H1 (cell line): Measurements from ENCODE around the gene UNC5B. TPM values are rescaled to one million over a fixed set of nuclear protein-coding genes. Genes with fewer than 3 reads are reported as not detected.

Source experiments
- CTCF ChIA-PET: fragments of 300-600 bp; sonication (Branson Sonifier 250); formaldehyde crosslinking; loops from one replicate; lab custom pipeline; 2021; ENCODE audit not compliant: partially characterized antibody; lab: Charles Lee
- POLR2A ChIA-PET: fragments of 300-600 bp; sonication (Branson Sonifier 250); formaldehyde crosslinking; loops from one replicate; lab custom pipeline; 2021; ENCODE audit warnings: inconsistent platforms; ENCODE audit not compliant: partially characterized antibody; lab: Charles Lee
- DNase-seq, 2 experiments: peaks; one replicate each; pipeline versions ENCODE4 v3.0.0 to v3.0.0-alpha.2; 2010 to 2022; ENCODE audit warnings: low spot score in 2 of 2, low read depth in 1 of 2, mixed read lengths in 1 of 2
- FAIRE-seq: peaks from 2 replicates; lab custom pipeline; 2011; peaks lifted over from hg19 to GRCh38; lab: Jason Lieb, UNC
- H2AFZ ChIP-seq: 2 replicates; pipeline ENCODE4 v1.8.1; 2012; ENCODE audit warnings: low read length, inconsistent platforms
- H2AK5ac ChIP-seq: 2 replicates; pipeline ENCODE4 v1.6.1; 2013; ENCODE audit warnings: low read depth, low read length
- H2BK120ac ChIP-seq: replicated peaks from 2 replicates; pipeline ENCODE3; 2013; ENCODE audit warnings: low read depth, low read length, inconsistent platforms
- H2BK12ac ChIP-seq: 2 replicates; pipeline ENCODE4 v1.6.1; 2013; ENCODE audit warnings: low read depth, low read length
- H2BK15ac ChIP-seq: 2 replicates; pipeline ENCODE4 v1.6.1; 2013; ENCODE audit warnings: low read length
- H2BK20ac ChIP-seq: 2 replicates; pipeline ENCODE4 v1.6.1; 2013; ENCODE audit warnings: low read length
- H2BK5ac ChIP-seq: 2 replicates; pipeline ENCODE4 v1.6.1; 2013; ENCODE audit warnings: low read depth, low read length
- H3K14ac ChIP-seq: 2 replicates; pipeline ENCODE4 v1.6.1; 2013; ENCODE audit warnings: inconsistent platforms; ENCODE audit not compliant: insufficient read length
- H3K18ac ChIP-seq: 2 replicates; pipeline ENCODE4 v1.6.1; 2013; ENCODE audit warnings: low read length; ENCODE audit errors: extremely low read depth
- H3K23ac ChIP-seq: 2 replicates; pipeline ENCODE4 v1.6.1; 2013; ENCODE audit warnings: inconsistent platforms; ENCODE audit not compliant: insufficient read length
- H3K23me2 ChIP-seq: 2 replicates; pipeline ENCODE4 v1.6.1; 2013; ENCODE audit warnings: low read depth, low read length
- H3K27ac ChIP-seq: 2 replicates; pipeline ENCODE4 v1.6.1; 2011; ENCODE audit warnings: low read depth, low read length, inconsistent platforms
- H3K27me3 ChIP-seq, 4 experiments: replicated peaks in 1 of 4; 1 replicate in 1 of 4; 2 replicates in 3 of 4; pipeline versions ENCODE4 v1.6.1 to v1.8.1; 2011 to 2013; ENCODE audit warnings: low read length in 3 of 4, mild to moderate bottlenecking in 3 of 4, inconsistent platforms in 2 of 4, mixed read lengths in 2 of 4, moderate library complexity in 1 of 4; ENCODE audit not compliant: control insufficient read depth in 3 of 4, insufficient read depth in 3 of 4; ENCODE audit errors: extremely low read depth in 1 of 4
- H3K36me3 ChIP-seq, 4 experiments: 2 replicates each; pipeline versions ENCODE4 v1.6.1 to v1.8.1; 2011 to 2013; ENCODE audit warnings: mild to moderate bottlenecking in 4 of 4, low read length in 3 of 4, moderate library complexity in 2 of 4, control low read depth in 1 of 4, inconsistent platforms in 1 of 4; ENCODE audit not compliant: insufficient read depth in 4 of 4, control insufficient read depth in 2 of 4
- H3K4ac ChIP-seq: replicated peaks from 2 replicates; pipeline ENCODE3; 2013; ENCODE audit warnings: low read length, low read depth, mixed read lengths, inconsistent platforms; ENCODE audit not compliant: insufficient read length
- H3K4me1 ChIP-seq, 4 experiments: replicated peaks in 1 of 4; 1 replicate in 1 of 4; 2 replicates in 3 of 4; pipeline versions ENCODE4 v1.6.1 to v1.8.1; 2011 to 2013; ENCODE audit warnings: low read length in 3 of 4, inconsistent platforms in 2 of 4, mixed read lengths in 1 of 4; ENCODE audit not compliant: insufficient read depth in 4 of 4, control insufficient read depth in 3 of 4
- H3K4me2 ChIP-seq, 2 experiments: 2 replicates each; pipeline versions ENCODE4 v1.6.1 to v1.8.1; 2011 to 2013; ENCODE audit warnings: low read depth in 2 of 2, low read length in 2 of 2, control low read depth in 1 of 2, inconsistent platforms in 1 of 2, mild to moderate bottlenecking in 1 of 2; ENCODE audit not compliant: insufficient read depth in 1 of 2
- H3K4me3 ChIP-seq, 4 experiments: fragments of 200-600, 300-600 bp in 1 of 4; sonication (generic), shearing (Covaris generic), sonication (Bioruptor Twin) in 1 of 4; 2 replicates each; pipeline versions ENCODE4 v1.5.1 to v1.8.1; 2011 to 2016; ENCODE audit warnings: low read length in 4 of 4, low read depth in 3 of 4, control low read depth in 2 of 4, inconsistent platforms in 2 of 4, mild to moderate bottlenecking in 2 of 4, mixed read lengths in 1 of 4, moderate library complexity in 1 of 4; ENCODE audit not compliant: insufficient read depth in 2 of 4; ENCODE audit errors: extremely low read depth in 1 of 4
- H3K56ac ChIP-seq: replicated peaks from 2 replicates; pipeline ENCODE3; 2013; ENCODE audit warnings: low read depth, mild to moderate bottlenecking, mixed read lengths, low read length, inconsistent platforms; ENCODE audit not compliant: insufficient read length
- H3K79me1 ChIP-seq: 2 replicates; pipeline ENCODE4 v1.6.1; 2013; ENCODE audit warnings: low read depth, low read length, control low read depth
- H3K79me2 ChIP-seq, 2 experiments: 2 replicates each; pipeline versions ENCODE4 v1.6.1 to v1.8.1; 2012 to 2013; ENCODE audit warnings: low read length in 2 of 2, mild to moderate bottlenecking in 2 of 2, inconsistent platforms in 1 of 2; ENCODE audit not compliant: insufficient read depth in 2 of 2, control insufficient read depth in 1 of 2
- H3K9ac ChIP-seq, 4 experiments: replicated peaks in 1 of 4; 1 replicate in 1 of 4; 2 replicates in 3 of 4; pipeline versions ENCODE4 v1.6.1 to v1.8.1; 2011 to 2013; ENCODE audit warnings: low read depth in 3 of 4, low read length in 3 of 4, control low read depth in 2 of 4, mild to moderate bottlenecking in 2 of 4, moderate library complexity in 2 of 4, inconsistent platforms in 1 of 4; ENCODE audit errors: extremely low read depth in 1 of 4
- H3K9me3 ChIP-seq, 2 experiments: 2 replicates each; pipeline versions ENCODE4 v1.6.1 to v1.8.1; 2012 to 2013; ENCODE audit warnings: mild to moderate bottlenecking in 2 of 2, moderate library complexity in 2 of 2, control low read depth in 1 of 2, inconsistent platforms in 1 of 2, low read depth in 1 of 2, low read length in 1 of 2, mixed read lengths in 1 of 2; ENCODE audit not compliant: insufficient read depth in 2 of 2
- H4K20me1 ChIP-seq, 2 experiments: replicated peaks in 1 of 2; 2 replicates each; pipeline versions ENCODE3 to v1.8.1; 2011 to 2013; ENCODE audit warnings: inconsistent platforms in 2 of 2, low read length in 2 of 2, mild to moderate bottlenecking in 1 of 2; ENCODE audit not compliant: insufficient read depth in 2 of 2, control insufficient read depth in 1 of 2
- H4K5ac ChIP-seq: 2 replicates; pipeline ENCODE4 v1.6.1; 2013; ENCODE audit warnings: low read length, low read depth, mixed read lengths, inconsistent platforms; ENCODE audit not compliant: insufficient read length
- H4K8ac ChIP-seq: 2 replicates; pipeline ENCODE4 v1.8.0; 2013; ENCODE audit warnings: mild to moderate bottlenecking, moderate library complexity, low read length, inconsistent platforms; ENCODE audit not compliant: insufficient read depth; ENCODE audit errors: extremely low read depth
- H4K91ac ChIP-seq: replicated peaks from 2 replicates; pipeline ENCODE3; 2013; ENCODE audit warnings: low read length, mixed read lengths, inconsistent platforms; ENCODE audit not compliant: insufficient read length
- CBX5 ChIP-seq: fragments of 300-800, 300-1000 bp; sonication (generic); IDR thresholded peaks from 2 replicates; pipeline ENCODE4 v1.7.1; 2016; ENCODE audit warnings: antibody characterized with exemption, low read length, low read depth
- CREB1 ChIP-seq: IDR thresholded peaks from 2 replicates; pipeline ENCODE4 v1.6.1; 2012; ENCODE audit warnings: inconsistent platforms
- EZH2 ChIP-seq: fragments of 200-600 bp; sonication (generic); IDR thresholded peaks from 2 replicates; pipeline ENCODE4 v1.7.1; 2012; ENCODE audit warnings: low read depth, mild to moderate bottlenecking, moderate library complexity, low read length, inconsistent platforms; ENCODE audit not compliant: severe bottlenecking
- JUN ChIP-seq: IDR thresholded peaks from 2 replicates; pipeline ENCODE4 v1.6.1; 2011; ENCODE audit warnings: low read depth, mild to moderate bottlenecking, improper control_type of control experiment, low read length
- NANOG ChIP-seq: IDR thresholded peaks from 2 replicates; pipeline ENCODE4 v1.6.1; 2011; ENCODE audit warnings: low read length, low read depth, mild to moderate bottlenecking, inconsistent platforms; ENCODE audit not compliant: insufficient read depth, poor library complexity, severe bottlenecking
- POLR2AphosphoS5 ChIP-seq: IDR thresholded peaks from 2 replicates; pipeline ENCODE4 v1.6.1; 2011; ENCODE audit warnings: low read depth, low read length
- WGBS, 2 experiments: shearing (Covaris generic) in 1 of 2; methylation state at CpG; one replicate each; pipeline versions ENCODE4 v1.1.6 to v1.1.7; 2013 to 2015; ENCODE audit warnings: low lambda C conversion rate in 2 of 2, mixed read lengths in 2 of 2, inconsistent platforms in 1 of 2, low coverage in 1 of 2, missing lambda C conversion rate in 1 of 2; ENCODE audit not compliant: insufficient replicate concordance in 2 of 2, insufficient coverage in 1 of 2, insufficient read length in 1 of 2; ENCODE audit errors: extremely low coverage in 1 of 2, missing lambda C conversion rate in 1 of 2; 5-methylcytosine and 5-hydroxymethylcytosine counted together
- polyA plus RNA-seq, 7 experiments: library from polyadenylated mRNA; depleted of rRNA in 3 of 7; stranded (reverse) in 5 of 7; unstranded in 2 of 7; fragments of >200 nt in 5 of 7; fragments of 200-250 nt in 2 of 7; gene quantifications; 1 replicate in 5 of 7; 2 replicates in 1 of 7; 4 replicates in 1 of 7; pipeline versions ENCODE4 v1.2.1 to v1.2.3, GENCODE V29; 2011 to 2013; ENCODE audit warnings: missing spikeins in 2 of 7, mixed read lengths in 2 of 7
- total RNA-seq: library from RNA; stranded (reverse); fragmentation: NEBNext Ultra II Directional; extraction: Animal tissue kit (Norgen Biotek cat#: 25700); gene quantifications from 2 replicates; pipeline ENCODE4 v1.2.1, GENCODE V29; 2021

UNC5B gene
- total and polyA plus RNA-seq, 2 of the 8 experiments (the other 6 are each of a cell fraction or from before 2014, with no cell fraction given), result 27.9 to 31.8 TPM

DNA sequence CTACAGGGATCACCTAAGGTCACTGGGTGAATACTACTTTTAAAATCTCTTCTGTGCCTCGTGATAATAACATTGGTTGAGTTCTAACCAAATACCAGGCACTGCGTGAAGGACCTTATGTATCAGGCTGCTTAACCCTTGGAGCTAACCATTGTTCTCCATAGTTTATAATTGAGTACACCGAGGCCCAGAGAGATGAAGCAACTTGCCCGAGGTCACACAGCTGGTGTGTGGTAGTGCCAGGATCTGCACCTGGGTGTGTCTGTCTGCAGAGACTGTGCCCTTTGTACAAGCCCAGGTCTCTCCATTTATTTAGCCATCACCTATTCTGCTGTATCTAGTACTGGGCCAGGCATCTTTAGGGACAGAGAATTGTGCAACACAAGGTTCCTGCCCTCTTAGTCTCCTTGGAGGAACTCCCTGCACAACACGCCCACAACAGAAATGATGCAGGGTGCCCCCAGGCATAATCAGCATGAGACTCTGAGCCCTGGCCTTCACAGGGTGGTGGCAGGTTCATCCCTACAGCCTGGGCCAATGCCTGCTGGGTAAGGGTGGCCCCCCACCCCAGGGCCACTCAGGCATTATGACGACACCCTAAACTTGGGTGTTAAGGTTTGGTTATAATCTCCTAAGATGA lies 31.5 kb downstream of the UNC5B start:
- Histone ChIP-seq H2BK5ac (no peak overlapping the region), H3K9me3 (no peaks in the 10 kb centered on the region), H3K27me3 (no peaks in the 10 kb centered on the region; a peak in 1 of 7 replicates), H4K8ac (no peak overlapping the region), H2BK12ac (no peak overlapping the region), H3K36me3 (no peaks in the 10 kb centered on the region), H3K4me2 (no peak overlapping the region), H4K91ac (no peak overlapping the region), H4K5ac (no peak overlapping the region), H3K27ac (no peak overlapping the region), H3K14ac (no peak overlapping the region), H3K4me1 (peaks cover 0 to 1% (median 0%) of the 10 kb centered on the region in 4 experiments; a peak in 2 of 7 replicates), H2AK5ac (no peak overlapping the region), H2BK20ac (no peak overlapping the region), H3K56ac (no peak overlapping the region), H3K23ac (no peak overlapping the region), H3K9ac (no peak overlapping the region), H3K79me1 (peaks cover 15% of the 10 kb centered on the region), H2BK120ac (no peak overlapping the region), H3K4me3 (no peak overlapping the region), H2BK15ac (peak overlapping the region; percentile 61; the same call in 1 of the 2 replicates), H2AFZ (no peak overlapping the region), H3K79me2 (peaks cover 0 to 3% of the 10 kb centered on the region in 2 experiments; a peak in 1 of 4 replicates), H3K18ac (no peak overlapping the region), H3K23me2 (no peaks in the 10 kb centered on the region), H4K20me1 (peaks cover 10 to 15% of the 10 kb centered on the region in 2 experiments), H3K4ac (no peak overlapping the region)
- WGBS, 2 experiments, result 89% methylated on average over 6 of the region's 6 CpGs; no CpG with 5 or more reads in 1 of the 2 experiments
- no peak for DNase-seq
- ChIA-PET CTCF (interaction anchor here (1.1 to 7.2 kb wide), 7 partner anchors 10 to 40 kb away, joined by 6 to 72 read pairs (median 8); no protein-coding TSS in a partner anchor), POLR2A (interaction anchor here (0.7 to 1.5 kb wide), 5 partner anchors 8 to 20 kb away, joined by 3 to 4 read pairs (median 3); no protein-coding TSS in a partner anchor)
- TF ChIP-seq CREB1 (no peak), EZH2 (no peak), JUN (no peak), CBX5 (no peak), POLR2AphosphoS5 (no peak), NANOG (no peak)
- FAIRE-seq, result no peak
